ENCODE results near the gene SORT1.

The SORT1 gene

GRCh38 chr1:109263234-109263596 is 134.5 kb downstream of the SORT1 start:
- Histone ChIP-seq H3K79me2 (ENCODE audit: insufficient read depth, low read length) (no peaks in the 10 kb centered on the region), H3K4me3 (ENCODE audit: insufficient read depth, low read length, poor library complexity, severe bottlenecking) (no peak overlapping the region), H4K20me1 (ENCODE audit: low read depth, low read length) (no peaks in the 10 kb centered on the region), H3K36me3 (ENCODE audit: low read length) (no peaks in the 10 kb centered on the region), H3K27ac (ENCODE audit: low read depth, low read length) (no peak overlapping the region), H3F3A (ENCODE audit: insufficient read depth) (no peaks in the 10 kb centered on the region), H3K9ac (ENCODE audit: low read length) (no peak overlapping the region), H3K9me2 (replicated peaks; ENCODE audit: insufficient read depth, low read length) (no peaks in the 10 kb centered on the region), H3K4me2 (ENCODE audit: low read depth, low read length, poor library complexity, severe bottlenecking) (peak overlapping the region; percentile 18), H3K27me3 (ENCODE audit: low read length) (no peaks in the 10 kb centered on the region), H2AFZ (ENCODE audit: low read depth, low read length, severe bottlenecking) (no peak overlapping the region), H3K9me3 (ENCODE audit: insufficient read depth, low read length) (no peaks in the 10 kb centered on the region)
- TF ChIP-seq CTCF (IDR thresholded peaks at IDR 0.05; ENCODE audit: insufficient read depth, low read length, poor library complexity, severe bottlenecking) (no peak), EZH2phosphoT487 (conservative IDR thresholded peaks at IDR 0.05; ENCODE audit: low read length) (no peak)

GRCh38 chr1:109262231-109263055 is 135.3 kb downstream of the SORT1 start:
- TF ChIP-seq EZH2phosphoT487 (conservative IDR thresholded peaks at IDR 0.05; ENCODE audit: low read length) (no peak), CTCF (IDR thresholded peaks at IDR 0.05; ENCODE audit: insufficient read depth, low read length, poor library complexity, severe bottlenecking) (no peak)
- no peak overlapping the region for H3K9ac ChIP-seq (ENCODE audit: low read length)
- H3K9me3 ChIP-seq (ENCODE audit: insufficient read depth, low read length), result no peaks in the 10 kb centered on the region
- no peak overlapping the region for H3K4me2 ChIP-seq (ENCODE audit: low read depth, low read length, poor library complexity, severe bottlenecking)
- H3K4me3 ChIP-seq (ENCODE audit: insufficient read depth, low read length, poor library complexity, severe bottlenecking), result no peak overlapping the region
- H3K27ac ChIP-seq (ENCODE audit: low read depth, low read length), result no peak overlapping the region
- H4K20me1 ChIP-seq (ENCODE audit: low read depth, low read length), result no peaks in the 10 kb centered on the region
- no peaks in the 10 kb centered on the region for H3K36me3 ChIP-seq (ENCODE audit: low read length)
- H3K27me3 ChIP-seq (ENCODE audit: low read length), result no peaks in the 10 kb centered on the region
- no peaks in the 10 kb centered on the region for H3F3A ChIP-seq (ENCODE audit: insufficient read depth)
- H2AFZ ChIP-seq (ENCODE audit: low read depth, low read length, severe bottlenecking), result no peak overlapping the region
- H3K79me2 ChIP-seq (ENCODE audit: insufficient read depth, low read length), result no peaks in the 10 kb centered on the region
- no peaks in the 10 kb centered on the region for H3K9me2 ChIP-seq (replicated peaks; ENCODE audit: insufficient read depth, low read length)

GRCh38 chr1:109261578-109261977 is 136.1 kb downstream of the SORT1 start:
- Histone ChIP-seq H3K9me3 (ENCODE audit: insufficient read depth, low read length) (no peaks in the 10 kb centered on the region), H2AFZ (ENCODE audit: low read depth, low read length, severe bottlenecking) (no peak overlapping the region), H3F3A (ENCODE audit: insufficient read depth) (no peaks in the 10 kb centered on the region), H3K9ac (ENCODE audit: low read length) (no peak overlapping the region), H4K20me1 (ENCODE audit: low read depth, low read length) (no peaks in the 10 kb centered on the region), H3K79me2 (ENCODE audit: insufficient read depth, low read length) (no peaks in the 10 kb centered on the region), H3K27ac (ENCODE audit: low read depth, low read length) (no peak overlapping the region), H3K36me3 (ENCODE audit: low read length) (no peaks in the 10 kb centered on the region), H3K27me3 (ENCODE audit: low read length) (no peaks in the 10 kb centered on the region), H3K4me2 (ENCODE audit: low read depth, low read length, poor library complexity, severe bottlenecking) (no peak overlapping the region), H3K4me3 (ENCODE audit: insufficient read depth, low read length, poor library complexity, severe bottlenecking) (no peak overlapping the region), H3K9me2 (replicated peaks; ENCODE audit: insufficient read depth, low read length) (no peaks in the 10 kb centered on the region)
- TF ChIP-seq EZH2phosphoT487 (conservative IDR thresholded peaks at IDR 0.05; ENCODE audit: low read length) (no peak), CTCF (IDR thresholded peaks at IDR 0.05; ENCODE audit: insufficient read depth, low read length, poor library complexity, severe bottlenecking) (no peak)

Measured in SU-DHL-6 (cell line).